Left kidney (tissue), 8 donors: Measurements from ENCODE around the gene PMM1. TPM values are rescaled to one million over a fixed set of nuclear protein-coding genes. Genes with fewer than 3 reads are reported as not detected.
"Not testable (repeated sequence)": the region's sequence is repeated elsewhere in the genome, so short reads cannot be mapped to it uniquely, and the experiment has no call there.

Source experiments
- DNase-seq: peaks from one replicate; pipeline ENCODE4 v3.0.0-alpha.2; 2013
- long read RNA-seq, 8 donors: transcript quantifications; one replicate each; lab custom pipeline, GENCODE V29; 2026
- polyA plus RNA-seq: library from polyadenylated mRNA; unstranded; fragments of 120-200 nt; gene quantifications from one replicate; pipeline ENCODE4 v1.2.1, GENCODE V29; 2013; ENCODE audit not compliant: insufficient read length

PMM1 gene
- polyA plus RNA-seq: 49.1 TPM
- long read RNA-seq, donor 1, transcript PMM1-201 (8 exons, 1,298 nt): major isoform, 31 of 66 reads
- long read RNA-seq, donor 1, partial matches to known transcripts: 28 of 66 reads
- long read RNA-seq, donor 1, other reads (novel, unspliced or antisense): 0 of 66 reads
- long read RNA-seq, donor 2, transcript PMM1-201 (8 exons, 1,298 nt): major isoform, 19 of 28 reads
- long read RNA-seq, donor 2, partial matches to known transcripts: 6 of 28 reads
- long read RNA-seq, donor 2, other reads (novel, unspliced or antisense): 0 of 28 reads
- long read RNA-seq, donor 3, transcript PMM1-201 (8 exons, 1,298 nt): major isoform, 25 of 53 reads
- long read RNA-seq, donor 3, partial matches to known transcripts: 22 of 53 reads
- long read RNA-seq, donor 3, other reads (novel, unspliced or antisense): 0 of 53 reads
- long read RNA-seq, donor 4, transcript PMM1-201 (8 exons, 1,298 nt): major isoform, 5 of 5 reads
- long read RNA-seq, donor 4, partial matches to known transcripts: 0 of 5 reads
- long read RNA-seq, donor 4, other reads (novel, unspliced or antisense): 0 of 5 reads
- long read RNA-seq, donor 5, transcript PMM1-201 (8 exons, 1,298 nt): major isoform, 49 of 63 reads
- long read RNA-seq, donor 5, partial matches to known transcripts: 11 of 63 reads
- long read RNA-seq, donor 5, other reads (novel, unspliced or antisense): 0 of 63 reads
- long read RNA-seq, donor 6, transcript PMM1-201 (8 exons, 1,298 nt): major isoform, 29 of 39 reads
- long read RNA-seq, donor 6, partial matches to known transcripts: 7 of 39 reads
- long read RNA-seq, donor 6, other reads (novel, unspliced or antisense): 0 of 39 reads
- long read RNA-seq, donor 7, transcript PMM1-201 (8 exons, 1,298 nt): major isoform, 31 of 50 reads
- long read RNA-seq, donor 7, partial matches to known transcripts: 16 of 50 reads
- long read RNA-seq, donor 7, other reads (novel, unspliced or antisense): 0 of 50 reads
- long read RNA-seq, donor 8, transcript PMM1-201 (8 exons, 1,298 nt): major isoform, 9 of 15 reads
- long read RNA-seq, donor 8, partial matches to known transcripts: 5 of 15 reads
- long read RNA-seq, donor 8, other reads (novel, unspliced or antisense): 0 of 15 reads

DNA sequence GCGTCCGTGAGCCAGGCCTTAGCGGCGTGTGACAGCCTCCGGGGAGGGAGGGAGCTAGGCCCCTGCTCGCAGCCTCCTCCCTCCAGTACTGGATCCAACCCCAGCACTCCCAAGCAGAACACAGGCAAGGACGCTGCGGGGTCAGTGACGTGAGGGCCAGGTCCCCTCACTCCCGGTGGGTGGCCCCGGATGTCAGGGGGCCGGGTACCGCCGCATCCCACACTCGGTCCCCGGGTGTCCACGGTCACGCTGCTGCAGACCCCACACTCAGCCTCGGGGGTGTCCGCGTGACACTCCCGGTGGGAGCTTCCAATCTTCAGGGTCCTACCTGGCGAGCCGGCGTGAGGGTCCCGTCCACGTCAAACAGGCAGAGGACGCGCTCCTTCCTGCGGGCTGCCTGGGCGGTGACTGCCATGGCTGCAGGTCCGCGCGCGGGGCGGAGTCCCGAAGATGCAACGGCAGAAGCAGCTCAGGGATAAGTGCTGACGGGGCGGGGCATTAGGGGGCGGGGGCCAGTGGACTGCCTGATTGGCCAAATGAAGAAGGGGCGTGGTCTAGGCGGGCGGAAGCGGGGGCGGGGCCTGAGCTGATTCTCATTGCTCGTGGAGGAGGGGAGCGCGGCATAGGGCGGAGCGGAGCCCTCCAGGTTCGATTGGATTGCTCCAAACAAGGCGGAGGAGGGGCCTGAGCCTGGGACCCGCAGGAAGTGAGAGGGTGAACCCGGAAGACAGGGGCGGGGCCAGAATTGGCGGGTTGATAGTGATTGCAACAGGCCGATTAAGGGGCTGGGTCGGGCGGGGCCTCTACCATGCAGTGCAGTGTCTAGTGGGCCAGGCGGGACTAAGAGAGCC is at the start of gene PMM1:
Gene PMM1 (minus strand): TSS at position 450 of the 851 bp plus-strand sequence. CDS start 35 bp downstream, at position 415.
- peak; percentile 100 for DNase-seq

DNA sequence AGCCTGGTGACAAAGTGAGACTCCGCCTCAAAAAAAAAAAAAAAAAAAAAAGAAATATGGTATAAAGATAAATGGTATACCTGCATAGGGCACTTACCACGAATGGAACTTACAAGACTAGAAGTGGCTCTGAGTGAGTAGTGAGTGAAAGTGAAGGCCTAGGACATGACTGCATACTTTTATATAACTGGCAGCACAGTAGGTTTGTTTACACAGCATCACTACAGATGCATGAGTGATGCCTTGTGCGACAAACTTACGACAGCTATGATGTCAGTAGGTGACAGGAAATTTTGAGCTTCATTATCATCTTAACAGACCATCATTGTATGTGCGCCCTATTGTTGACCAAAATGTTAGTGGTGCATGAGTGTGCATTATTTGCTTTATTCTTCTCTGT is 49.1 kb upstream of the PMM1 start:
- DNase-seq: no peak

DNA sequence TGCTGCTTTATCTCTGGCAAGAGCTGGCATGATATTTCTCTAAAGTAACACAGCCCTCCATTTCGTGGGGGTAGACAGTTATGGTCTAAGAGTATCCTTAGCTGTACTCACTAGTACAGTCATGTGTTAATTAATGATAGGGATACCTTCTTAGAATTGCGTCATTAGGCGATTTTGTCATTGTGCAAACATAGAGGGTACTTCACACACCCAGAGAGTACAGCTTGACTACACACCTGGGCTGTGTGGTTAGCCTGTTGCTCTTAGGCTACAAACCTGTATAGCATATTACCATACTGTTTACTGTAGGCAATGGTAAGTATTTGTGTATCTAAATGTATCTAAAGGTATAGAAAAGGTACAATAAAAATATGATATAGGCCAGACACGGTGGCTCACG is 48.5 kb upstream of the PMM1 start:
- no peak for DNase-seq

DNA sequence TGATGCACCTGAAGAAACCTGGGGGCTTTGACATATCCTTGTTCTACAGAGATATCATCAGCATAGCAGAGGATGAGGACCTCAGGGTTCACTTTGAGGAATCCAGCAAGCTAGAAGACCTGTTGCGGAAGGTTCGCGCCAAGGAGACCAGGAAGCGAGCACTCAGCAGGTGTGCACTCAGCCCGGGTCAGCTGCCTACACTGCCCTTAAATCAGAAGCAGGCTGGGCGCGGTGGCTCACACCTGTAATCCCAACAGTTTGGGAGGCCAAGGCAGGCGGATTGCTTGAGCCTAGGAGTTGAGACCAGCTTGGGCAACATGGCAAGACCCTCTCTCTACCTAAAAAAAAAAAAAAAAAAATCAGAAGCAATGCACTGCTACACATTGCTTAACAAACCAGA is 48.0 kb upstream of the PMM1 start:
- DNase-seq: not testable (repeated sequence)

DNA sequence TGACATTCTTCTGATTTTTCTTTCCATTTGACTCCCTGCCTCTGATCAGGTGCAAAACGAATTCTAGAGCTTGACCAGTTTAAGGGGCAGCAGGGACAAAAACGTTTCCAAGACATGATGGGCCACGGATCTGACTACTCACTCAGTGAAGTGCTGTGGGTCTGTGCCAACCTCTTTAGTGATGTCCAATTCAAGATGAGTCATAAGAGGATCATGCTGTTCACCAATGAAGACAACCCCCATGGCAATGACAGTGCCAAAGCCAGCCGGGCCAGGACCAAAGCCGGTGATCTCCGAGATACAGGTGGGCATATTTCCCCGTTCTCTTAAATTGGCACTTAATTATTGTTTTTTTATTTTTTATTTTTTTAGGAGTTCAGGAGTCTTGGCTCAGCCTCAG is 46.8 kb upstream of the PMM1 start:
- no peak for DNase-seq

DNA sequence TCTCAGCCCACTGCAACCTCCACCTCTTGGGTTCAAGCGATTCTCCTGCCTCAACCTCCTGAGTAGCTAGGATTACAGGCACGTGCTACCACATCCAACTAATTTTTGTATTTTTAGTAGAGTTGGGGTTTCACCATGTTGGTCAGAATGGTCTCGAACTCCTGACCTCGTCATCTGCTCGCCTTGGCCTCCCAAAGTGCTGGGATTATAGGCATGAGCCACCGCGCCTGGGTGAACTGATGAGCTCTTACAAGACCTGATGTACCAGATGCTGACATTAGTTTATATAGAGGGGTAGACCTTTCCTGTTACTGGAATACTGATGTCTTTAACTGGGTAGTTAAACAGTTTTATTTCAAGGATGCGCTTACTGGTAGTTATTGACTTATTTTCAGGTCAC is 45.0 kb upstream of the PMM1 start:
- not testable (repeated sequence) for DNase-seq

DNA sequence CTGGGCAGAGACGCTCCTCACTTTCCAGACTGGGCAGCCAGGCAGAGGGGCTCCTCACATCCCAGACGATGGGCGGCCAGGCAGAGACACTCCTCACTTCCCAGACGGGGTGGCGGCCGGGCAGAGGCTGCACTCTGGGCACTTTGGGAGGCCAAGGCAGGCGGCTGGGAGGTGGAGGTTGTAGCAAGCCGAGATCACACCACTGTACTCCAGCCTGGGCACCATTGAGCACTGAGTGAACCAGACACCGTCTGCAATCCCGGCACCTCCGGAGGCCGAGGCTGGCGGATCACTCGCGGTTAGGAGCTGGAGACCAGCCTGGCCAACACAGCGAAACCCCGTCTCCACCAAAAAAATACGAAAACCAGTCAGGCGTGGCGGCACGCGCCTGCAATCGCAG is 42.0 kb upstream of the PMM1 start:
- DNase-seq: not testable (repeated sequence)

DNA sequence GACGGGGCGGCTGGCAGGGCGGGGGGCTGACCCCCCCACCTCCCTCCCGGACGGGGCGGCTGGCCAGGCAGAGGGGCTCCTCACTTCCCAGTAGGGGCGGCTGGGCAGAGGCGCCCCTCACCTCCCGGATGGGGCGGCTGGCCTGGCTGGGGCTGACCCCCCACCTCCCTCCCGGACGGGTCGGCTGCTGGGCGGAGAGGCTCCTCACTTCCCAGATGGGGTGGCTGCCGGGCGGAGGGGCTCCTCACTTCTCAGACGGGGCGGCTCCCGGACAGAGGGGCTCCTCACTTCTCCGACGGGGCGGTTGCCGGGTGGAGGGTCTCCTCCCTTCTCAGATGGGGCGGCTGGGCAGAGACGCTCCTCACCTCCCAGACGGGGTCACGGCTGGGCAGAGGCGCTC is 41.5 kb upstream of the PMM1 start:
- not testable (repeated sequence) for DNase-seq

DNA sequence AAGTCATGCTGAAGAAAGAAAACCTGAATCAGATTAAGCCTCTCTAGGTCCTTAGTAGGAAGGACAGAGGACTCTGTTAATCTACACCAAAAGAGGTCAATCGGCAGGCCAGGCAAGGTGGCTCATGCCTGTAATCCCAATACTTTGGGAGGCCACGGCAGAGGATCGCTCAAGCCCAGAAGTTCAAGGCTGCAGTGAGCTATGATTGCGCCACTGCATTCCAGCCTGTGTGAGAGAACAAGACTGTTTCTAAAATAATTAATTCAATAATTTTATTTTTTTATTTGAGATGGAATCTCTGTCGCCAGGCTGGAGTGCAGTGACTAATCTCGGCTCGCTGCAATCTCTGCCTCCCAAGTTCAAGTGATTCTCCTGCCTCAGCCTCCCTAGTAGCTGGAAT is 35.9 kb upstream of the PMM1 start:
- no peak for DNase-seq

DNA sequence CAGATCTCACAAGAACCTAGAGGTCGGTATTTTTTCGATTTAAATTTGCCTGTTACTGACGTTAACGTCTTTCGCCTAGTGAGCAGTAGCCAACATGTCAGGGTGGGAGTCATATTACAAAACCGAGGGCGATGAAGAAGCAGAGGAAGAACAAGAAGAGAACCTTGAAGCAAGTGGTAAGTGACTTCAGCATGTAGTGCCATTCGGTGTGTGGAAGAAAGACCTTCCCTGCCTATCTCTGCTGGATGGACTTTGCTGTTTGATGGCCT is 32.2 kb upstream of the PMM1 start:
- DNase-seq: no peak

DNA sequence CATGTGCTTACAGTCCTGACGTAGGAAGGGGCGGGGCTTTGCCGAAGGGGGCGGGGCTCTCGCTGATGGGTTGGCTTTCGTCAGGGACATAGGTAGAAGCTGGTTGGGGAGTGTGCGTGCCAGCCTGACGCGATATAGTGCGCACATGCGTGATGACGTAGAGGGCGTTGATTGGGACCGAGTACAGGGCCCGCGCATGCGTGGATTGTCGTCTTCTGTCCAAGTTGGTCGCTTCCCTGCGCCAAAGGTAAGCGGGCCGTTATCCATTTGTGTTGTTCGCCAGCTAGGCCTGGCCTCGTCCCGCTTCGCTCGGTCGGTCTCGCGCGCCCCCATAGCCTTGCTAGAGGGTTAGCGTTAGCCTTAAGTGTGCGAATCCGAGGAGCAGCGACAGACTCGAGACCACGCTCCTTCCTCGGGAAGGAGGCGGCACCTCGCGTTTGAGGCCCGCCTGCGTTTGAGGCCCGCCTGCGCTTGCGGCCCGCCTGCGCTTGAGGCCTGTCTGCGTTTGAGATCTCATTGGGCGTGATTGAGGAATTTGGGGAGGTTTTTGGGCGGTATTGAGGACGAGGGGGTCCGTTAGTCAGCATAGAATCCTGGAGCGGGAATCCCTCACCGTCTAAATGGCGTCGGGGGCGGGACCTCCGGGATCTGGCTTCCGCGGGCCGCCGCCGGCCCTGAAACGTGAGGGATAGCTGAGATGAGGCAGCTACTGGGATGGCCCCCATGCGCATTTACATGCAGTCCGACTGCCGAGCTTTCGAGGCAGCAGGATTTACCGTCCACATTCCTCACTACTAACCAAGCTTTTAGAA is 31.7 kb upstream of the PMM1 start, which contains the start of gene XRCC6:
Gene XRCC6 (plus strand): TSS at position 197 of the 812 bp plus-strand sequence. CDS start 710 bp downstream, outside the sequence.
- DNase-seq: peak; percentile 99

DNA sequence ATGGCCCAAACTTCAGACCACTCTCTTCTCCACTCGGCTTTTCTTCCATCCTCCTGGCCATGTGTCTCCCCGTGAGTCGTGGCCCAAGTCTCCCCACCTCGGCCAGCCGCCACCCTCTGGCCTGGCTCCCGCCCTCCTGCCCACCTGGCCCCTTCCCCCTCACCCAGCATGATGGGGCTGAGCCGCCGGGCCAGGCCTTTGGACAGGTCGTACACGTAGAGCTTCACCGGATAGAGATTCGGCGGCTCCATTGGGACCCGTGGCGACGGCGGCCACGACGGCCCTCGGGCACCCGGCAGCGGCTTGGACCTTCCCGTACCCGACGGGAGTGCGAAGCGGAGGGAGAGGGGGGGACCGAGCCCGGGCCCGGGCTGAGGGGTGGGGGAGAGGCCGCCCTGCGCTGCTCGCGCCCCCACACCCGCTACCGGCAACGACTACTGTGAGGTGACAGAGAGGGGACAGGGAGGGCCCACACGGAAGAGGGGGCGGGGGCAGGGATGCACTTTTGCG is 31.0 kb upstream of the PMM1 start, which contains the start of gene DESI1:
Gene DESI1 (minus strand): TSS at position 455 of the 510 bp plus-strand sequence. CDS start 204 bp downstream, at position 251.
- DNase-seq: no peak

DNA sequence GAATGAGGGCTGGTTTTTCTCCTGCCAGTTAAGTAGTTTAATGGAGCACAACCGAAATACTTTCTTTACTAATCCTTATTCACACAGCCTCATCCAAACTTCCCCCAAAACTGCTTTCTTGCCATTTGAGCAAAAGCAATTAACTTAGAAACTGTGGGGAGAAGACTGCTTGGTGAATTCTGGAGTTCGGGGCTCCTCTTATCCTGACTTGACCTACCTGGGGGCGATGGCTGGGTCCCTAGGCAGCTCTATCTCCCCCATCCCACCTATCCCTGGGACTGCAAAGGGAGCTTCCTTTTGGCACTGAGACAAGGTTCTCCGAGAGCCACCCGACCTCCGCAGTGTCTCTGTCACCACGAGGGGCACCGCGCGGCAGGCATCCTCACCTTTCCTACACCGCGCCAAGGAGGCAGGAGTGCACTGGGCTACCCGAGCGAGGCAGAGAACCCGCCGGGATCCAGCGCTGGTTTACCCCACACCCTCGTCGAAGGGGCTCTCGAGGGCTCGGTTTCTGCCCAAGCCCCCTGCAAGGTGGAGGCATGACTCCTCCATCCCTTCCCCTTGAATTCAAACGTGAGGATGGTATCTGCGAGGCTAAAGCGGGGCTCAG is 30.4 kb upstream of the PMM1 start:
- DNase-seq: peak; percentile 33

DNA sequence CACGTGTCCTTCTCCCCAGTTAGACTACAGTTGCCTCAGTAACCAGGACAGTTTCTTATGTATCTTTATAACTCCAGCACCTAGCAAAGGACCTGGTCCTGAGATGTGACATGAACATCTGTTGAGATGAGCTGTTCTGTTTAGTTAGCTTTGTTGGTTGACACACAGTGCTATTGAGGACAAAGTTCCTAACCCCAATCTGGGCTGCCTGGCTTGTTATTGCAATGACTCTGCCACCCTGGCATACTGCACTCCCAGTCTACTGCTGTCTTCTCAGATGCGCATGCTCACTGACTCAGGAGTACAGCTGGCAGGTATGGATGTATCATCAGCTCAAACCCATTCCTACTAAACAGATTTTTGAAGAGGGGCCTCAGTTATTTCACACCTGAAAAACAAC is 23.8 kb upstream of the PMM1 start:
- no peak for DNase-seq

DNA sequence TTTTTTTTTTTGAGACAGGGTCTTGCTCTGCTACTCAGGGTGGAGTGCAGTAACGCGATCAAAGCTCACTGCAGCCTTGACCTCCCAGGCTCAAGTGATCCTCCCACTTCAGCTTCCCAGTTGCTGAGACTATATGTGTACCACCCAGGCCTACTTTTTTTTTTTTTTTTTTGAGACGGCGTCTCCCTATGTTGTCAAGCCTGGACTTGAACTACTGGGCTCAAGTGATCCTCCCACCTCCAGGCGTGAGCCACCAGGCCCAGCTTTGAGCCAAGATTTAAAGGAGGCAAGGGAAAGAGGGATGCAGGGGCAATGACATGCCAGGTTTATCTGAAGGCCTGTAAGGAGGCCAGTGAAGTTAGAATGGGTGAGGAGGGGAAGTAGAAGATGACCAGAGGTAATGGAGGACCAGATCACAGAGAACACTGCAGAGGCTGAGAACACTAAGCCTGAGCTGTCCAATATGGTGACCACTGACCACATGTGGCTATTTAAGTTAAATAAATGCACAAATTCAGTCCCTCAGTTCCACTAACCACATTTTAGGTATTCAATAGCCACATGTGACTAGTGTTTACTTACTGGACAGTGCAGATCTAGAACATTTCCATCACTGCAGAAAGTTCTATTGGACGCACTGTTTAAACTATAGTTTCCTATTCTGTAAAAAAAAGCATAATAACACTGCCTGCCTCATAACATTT is 23.1 kb upstream of the PMM1 start:
- no peak for DNase-seq

DNA sequence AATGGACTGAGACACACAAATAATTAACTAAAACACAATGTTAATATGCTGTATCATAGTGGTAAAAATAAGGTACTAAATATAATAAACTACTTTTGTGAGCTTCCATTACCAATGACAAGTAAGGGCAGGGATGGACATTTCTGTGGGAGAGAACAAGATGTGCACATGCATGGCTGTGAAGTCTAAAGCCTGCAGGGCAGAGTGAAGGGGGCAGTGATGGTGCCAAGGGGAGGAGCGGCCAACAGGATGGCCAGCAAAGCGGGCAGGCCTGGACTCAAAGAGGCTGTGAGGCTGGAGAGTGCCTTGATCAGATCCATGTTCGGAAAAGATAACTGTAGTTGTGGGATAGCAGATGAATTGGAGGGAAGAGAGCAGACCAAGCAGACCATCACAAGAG is 18.7 kb upstream of the PMM1 start:
- no peak for DNase-seq

DNA sequence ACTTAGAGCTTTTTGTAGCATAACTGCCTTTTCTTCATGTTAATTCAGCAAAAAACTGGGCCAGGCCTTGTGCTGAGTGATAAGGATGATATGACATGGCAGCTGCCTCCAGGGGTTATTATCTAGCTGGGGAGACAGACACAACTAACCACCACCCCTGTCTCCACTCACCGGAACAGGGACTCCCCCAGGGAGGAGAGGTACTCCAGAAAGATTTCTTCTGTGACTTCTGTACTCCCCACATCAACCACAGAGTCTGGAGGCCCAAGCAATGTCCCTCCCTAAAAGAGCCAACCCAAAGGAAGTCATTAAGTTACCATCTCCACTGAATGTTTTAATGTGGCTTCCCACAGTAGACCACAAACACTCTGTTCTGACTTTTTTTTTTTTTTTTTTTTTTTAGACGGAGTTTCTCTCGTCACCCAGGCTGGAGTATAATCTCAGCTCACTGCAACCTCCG is 14.3 kb upstream of the PMM1 start:
- DNase-seq: no peak

DNA sequence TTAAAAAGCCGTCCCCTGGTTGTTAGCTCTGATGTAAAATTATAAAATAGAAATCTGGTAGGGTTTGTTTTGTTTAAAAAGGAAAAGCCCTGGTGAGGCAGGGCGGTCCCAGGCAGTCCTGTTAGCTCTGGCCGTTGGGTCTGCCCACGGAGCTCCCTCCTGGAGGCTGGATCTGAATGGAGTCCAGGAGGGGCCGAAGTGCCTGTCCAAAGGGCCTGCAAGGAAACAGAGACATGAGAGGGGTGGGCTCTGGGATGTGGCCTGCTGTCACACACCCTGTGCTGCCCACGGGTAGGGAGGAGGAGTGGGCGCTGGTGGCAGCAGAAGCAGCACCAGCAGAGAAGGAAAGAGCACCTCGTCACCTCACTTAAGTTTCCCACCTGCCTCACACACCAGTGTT is 11.3 kb upstream of the PMM1 start:
- no peak for DNase-seq
